Measurements from ENCODE around the gene ARIH2. TPM values are rescaled to one million over a fixed set of nuclear protein-coding genes. Genes with fewer than 3 reads are reported as not detected.

ARIH2 gene
- total RNA-seq = 82.4 and 92.6 TPM in 2 replicates

DNA sequence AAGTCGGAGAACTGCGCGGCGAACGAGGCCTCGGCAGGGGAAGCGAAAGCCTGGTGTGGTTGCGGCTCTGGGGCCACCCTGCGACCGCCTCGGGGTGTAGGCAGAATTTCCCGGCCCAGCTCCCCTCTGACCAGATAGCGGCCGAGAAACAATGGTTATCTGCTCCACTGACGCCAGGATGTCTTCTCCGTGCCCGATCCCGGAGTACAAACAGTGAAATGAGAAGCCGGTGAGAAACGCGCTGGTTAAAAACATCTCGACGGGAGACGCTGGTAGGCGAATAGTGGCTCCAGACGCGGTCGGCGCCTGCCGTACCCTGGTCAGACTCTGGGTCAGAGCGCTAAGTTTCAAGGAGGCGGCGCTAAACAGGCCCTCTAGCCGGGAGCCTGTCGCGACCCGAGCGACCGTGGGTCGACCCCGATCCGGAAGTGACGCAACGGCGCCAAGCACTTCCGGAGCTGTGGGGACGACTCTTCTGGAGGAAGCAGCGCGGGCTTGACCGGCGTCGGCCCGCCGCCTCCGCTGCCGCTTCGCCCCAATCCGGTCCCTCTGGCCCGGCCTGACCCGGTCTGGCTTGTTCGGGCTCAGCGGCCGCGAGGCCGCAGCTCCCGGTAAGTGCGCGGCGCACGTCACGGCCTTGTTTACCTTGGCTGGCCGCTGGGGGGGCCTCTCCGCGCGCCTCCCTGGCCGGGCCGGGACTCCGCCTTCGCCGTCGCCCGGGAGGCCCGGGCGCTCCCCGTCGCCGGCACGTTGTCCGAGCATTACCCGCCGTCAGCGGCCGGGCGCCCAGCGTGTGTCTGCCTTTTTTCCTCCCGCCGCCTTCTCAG is at the start of gene ARIH2:
TSS of gene ARIH2 (plus strand) at position 455 of the 827 bp plus-strand sequence. CDS start 8,717 bp downstream, outside the sequence.

GRCh38 chr3:48898383-48899234 is 20.0 kb upstream of the ARIH2 start, which contains the start of gene SLC25A20:
Gene SLC25A20 (minus strand): TSS chr3:48898882. CDS start chr3:48898794, 88 bp downstream.

DNA sequence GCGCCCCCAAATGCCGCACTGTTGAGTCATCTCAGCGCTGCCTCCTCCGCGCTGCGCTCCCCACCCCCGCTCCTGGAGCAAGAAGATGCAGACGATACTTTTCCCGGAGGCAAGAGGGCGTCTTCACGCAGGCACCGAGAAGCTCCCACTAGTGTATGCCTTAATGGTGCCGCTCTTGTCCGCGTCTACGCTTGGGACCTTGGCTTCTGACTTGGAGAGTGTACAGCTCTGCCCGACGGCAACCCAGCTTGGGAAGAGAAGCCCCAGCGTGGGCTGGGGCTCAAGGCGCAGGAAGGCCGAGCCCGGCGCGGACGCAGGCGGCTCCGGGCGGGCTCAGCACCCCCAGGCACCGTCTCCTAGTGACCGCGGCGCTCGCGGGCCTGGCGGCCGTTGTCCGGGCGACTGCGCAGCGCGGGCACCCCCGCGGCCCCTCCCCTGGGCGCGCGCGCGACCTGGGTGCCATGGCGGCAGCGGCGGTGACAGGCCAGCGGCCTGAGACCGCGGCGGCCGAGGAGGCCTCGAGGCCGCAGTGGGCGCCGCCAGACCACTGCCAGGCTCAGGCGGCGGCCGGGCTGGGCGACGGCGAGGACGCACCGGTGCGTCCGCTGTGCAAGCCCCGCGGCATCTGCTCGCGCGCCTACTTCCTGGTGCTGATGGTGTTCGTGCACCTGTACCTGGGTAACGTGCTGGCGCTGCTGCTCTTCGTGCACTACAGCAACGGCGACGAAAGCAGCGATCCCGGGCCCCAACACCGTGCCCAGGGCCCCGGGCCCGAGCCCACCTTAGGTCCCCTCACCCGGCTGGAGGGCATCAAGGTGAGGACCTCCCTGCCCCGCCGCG is 71.4 kb downstream of the ARIH2 start, which contains the start of gene P4HTM:
TSS of gene P4HTM (plus strand) at position 446 of the 840 bp plus-strand sequence. CDS start at position 462, 16 bp downstream.

DNA sequence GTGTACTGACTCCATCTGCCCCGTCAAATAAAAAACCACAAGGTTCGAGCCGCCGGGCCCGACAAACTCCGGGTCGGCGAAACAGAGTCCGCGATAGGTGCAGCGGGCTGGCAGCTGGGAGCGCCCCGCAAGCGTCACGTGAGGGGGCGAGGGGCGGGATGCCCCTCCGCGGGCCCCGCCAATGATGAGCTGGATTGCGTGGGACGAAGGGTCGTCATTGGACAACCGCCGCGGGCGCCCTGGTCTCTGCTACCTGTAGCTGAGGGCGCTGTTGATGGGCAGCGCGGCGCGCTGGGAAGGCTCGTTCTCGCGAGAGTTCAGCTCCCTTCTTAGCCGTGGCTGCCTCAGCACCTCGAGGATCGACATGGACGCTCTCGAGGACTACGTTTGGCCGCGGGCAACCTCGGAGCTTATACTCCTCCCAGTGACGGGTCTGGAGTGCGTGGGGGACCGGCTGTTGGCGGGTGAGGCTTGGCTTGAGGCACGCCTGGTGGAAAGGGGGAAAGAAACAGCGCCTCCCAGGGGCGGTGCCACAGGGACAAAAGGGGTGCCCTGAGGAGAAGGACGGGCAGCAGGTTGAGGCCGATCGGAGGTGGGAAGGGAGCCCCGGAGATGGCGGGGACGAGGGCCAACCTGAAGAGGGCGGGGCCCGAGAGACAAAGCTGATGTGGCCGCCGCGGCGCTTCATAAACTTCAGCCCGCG is 88.6 kb downstream of the ARIH2 start, which contains the start of gene WDR6:
TSS of gene WDR6 (plus strand) at position 324 of the 703 bp plus-strand sequence. CDS start at position 365, 41 bp downstream.

GRCh38 chr3:49017971-49018706 is 99.5 kb downstream of the ARIH2 start, which contains the start of gene DALRD3:
Gene DALRD3 (minus strand): TSS chr3:49018580. CDS start chr3:49018564, 16 bp downstream.

DNA sequence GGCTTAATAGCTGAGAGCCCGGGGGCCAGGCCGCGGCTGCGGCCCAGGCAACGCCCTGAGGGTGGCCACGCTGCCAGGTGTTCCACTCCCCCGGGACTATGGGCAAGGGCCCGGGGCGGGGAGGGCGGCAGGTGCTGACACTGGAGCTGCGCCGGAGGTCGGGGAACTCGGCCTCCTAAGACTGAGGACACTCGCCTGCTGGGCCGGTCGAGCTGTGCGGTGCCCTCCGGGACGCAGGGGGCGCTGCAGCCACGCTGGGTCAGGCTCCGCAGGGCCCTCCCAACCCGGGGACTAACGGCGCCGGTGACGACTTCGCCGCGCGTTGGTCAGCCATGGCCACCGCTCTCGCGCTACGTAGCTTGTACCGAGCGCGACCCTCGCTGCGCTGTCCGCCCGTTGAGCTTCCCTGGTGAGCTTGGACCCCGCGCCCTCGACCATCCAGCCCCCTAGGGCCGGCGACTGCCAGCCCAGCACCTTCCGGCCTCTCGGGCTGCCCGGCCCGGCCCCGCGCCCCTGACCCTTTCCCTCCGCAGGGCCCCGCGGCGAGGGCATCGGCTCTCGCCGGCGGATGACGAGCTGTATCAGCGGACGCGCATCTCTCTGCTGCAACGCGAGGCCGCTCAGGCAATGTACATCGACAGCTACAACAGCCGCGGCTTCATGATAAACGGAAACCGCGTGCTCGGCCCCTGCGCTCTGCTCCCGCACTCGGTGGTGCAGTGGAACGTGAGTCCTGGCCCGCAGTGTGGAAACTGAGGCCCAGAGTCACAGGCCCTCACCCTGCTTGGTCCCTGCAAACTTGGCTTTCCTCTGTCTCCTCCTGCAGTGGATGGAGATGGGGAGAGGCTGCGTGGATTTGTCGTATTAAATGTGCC is 103.4 kb downstream of the ARIH2 start, which contains the start of gene NDUFAF3:
TSS of gene NDUFAF3 (plus strand) at position 309 of the 875 bp plus-strand sequence. CDS start at position 333, 24 bp downstream.

DNA sequence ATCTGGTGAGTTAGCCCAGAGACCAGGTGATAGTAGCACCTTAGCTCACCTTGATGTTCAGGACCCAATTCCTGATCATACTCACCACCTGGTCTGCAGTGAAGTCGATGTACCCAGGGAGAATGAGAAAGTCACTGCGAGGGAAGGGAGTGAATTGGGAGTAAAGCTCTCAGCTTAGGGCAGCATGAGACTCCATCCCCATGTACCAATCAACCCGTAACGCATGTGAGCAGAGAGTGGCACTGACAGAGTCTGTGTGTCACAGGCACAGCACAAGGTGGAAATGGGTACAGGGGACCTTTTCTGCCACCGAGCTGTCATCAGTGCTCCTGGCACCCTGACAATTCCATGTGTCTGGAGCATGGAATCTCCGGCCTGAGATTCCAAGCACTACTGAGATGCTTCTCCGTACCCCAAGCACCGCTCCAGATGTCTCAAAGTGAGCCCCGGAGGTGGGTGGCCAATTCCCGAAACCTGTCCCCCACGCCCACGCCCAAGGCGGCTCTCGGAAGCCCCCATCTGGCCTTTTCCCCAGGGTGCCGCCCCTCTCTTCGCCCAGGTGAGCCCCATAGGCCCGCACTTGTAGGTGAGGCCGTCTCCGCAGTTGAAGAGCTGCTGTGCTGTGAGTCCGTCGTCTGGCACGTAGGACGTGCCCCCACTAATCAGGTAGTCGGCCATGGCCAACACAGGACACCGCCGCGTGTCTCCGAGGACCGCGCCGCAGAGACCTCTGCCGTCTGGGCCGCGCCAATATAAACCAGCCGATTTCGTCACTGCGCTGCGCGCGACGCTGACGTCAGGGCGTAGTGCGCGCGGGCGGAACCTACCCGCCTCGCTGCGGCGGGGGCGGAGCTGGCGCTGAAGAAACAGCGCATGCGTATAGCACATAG is 110.3 kb downstream of the ARIH2 start, which contains the start of gene IMPDH2:
TSS of gene IMPDH2 (minus strand) at position 726 of the 890 bp plus-strand sequence. CDS start at position 678, 48 bp downstream.

Other genes starting within 250 kb of the ARIH2 start
- gene NCKIPSD, start 232.9 kb upstream of the ARIH2 start, total RNA-seq = 11.5 and 14.6 TPM in 2 replicates
- 38.3 and 40.7 TPM in 2 replicates for gene IP6K2, start 201.6 kb upstream of the ARIH2 start, total RNA-seq
- 30.2 and 82.2 TPM in 2 replicates for gene PRKAR2A, start 71.0 kb upstream of the ARIH2 start, total RNA-seq
- gene SLC25A20, start 20.0 kb upstream of the ARIH2 start, total RNA-seq = 19.9 and 21.8 TPM in 2 replicates
- 24.6 and 42.4 TPM in 2 replicates for gene P4HTM, start 71.4 kb downstream of the ARIH2 start, total RNA-seq
- gene WDR6, start 88.5 kb downstream of the ARIH2 start, total RNA-seq = 70.9 and 85.1 TPM in 2 replicates
- gene DALRD3, start 99.7 kb downstream of the ARIH2 start, total RNA-seq = 60.7 and 60.8 TPM in 2 replicates
- gene NDUFAF3, start 103.3 kb downstream of the ARIH2 start, total RNA-seq = 58.4 and 80.2 TPM in 2 replicates
- 312 and 352 TPM in 2 replicates for gene IMPDH2, start 110.6 kb downstream of the ARIH2 start, total RNA-seq
- 60.5 and 87.7 TPM in 2 replicates for gene QRICH1, start 175.2 kb downstream of the ARIH2 start, total RNA-seq
- 331 and 342 TPM in 2 replicates for gene QARS1, start 185.9 kb downstream of the ARIH2 start, total RNA-seq
- 56.4 and 61.4 TPM in 2 replicates for gene USP19, start 202.0 kb downstream of the ARIH2 start, total RNA-seq
- gene LAMB2, start 214.2 kb downstream of the ARIH2 start, total RNA-seq = 296 and 640 TPM in 2 replicates
- gene CCDC71, start 247.5 kb downstream of the ARIH2 start, total RNA-seq = 18.1 and 24.7 TPM in 2 replicates